ENCODE results near the gene CNMD. TPM values are rescaled to one million over a fixed set of nuclear protein-coding genes. Genes with fewer than 3 reads are reported as not detected.

Gene CNMD
- not detected in 2 replicates for total RNA-seq

DNA sequence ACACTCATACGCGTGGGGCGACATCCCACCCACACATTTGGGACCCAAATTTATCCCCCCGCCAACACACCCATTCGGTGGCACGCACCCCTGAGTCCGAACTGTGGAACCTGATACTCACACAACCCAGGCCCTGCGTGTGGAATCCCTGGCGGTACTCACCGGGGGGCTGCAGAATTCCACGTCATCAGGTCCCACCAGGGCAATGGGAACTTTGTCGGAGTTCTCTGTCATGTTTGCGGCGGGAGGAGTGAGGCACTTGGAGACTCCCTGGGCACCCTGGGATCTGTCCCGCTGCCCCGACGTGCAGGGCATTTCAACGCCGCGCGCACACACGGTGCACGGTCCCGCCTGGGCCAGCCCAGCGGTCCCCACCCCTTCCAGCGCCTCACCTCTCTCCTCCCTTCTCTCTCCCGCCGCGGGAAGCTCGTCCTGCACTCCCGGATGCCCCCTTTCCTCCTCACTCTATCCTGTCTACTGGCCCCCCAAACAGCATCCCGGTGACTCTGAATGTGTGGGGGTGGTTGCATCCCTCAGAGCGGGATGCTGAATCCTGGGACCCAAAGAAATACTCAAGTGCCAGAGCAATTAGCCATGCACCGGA lies at the start of gene CNMD:
Gene CNMD (minus strand): TSS at position 353 of the 604 bp plus-strand sequence. CDS start 119 bp downstream, at position 234.

Other genes with a start within 250 kb of the CNMD start
- 2.5 and 2.7 TPM in 2 replicates for gene HNRNPA1L2, start 97.4 kb downstream of the CNMD start, total RNA-seq
- 46.0 and 63.5 TPM in 2 replicates for gene SUGT1, start 87.0 kb downstream of the CNMD start, total RNA-seq
- not detected in 2 replicates for gene PCDH8, start 108.8 kb upstream of the CNMD start, total RNA-seq